GM06990 (cell line): ENCODE data around the gene NRCAM.

Experiments used
- DNase-seq: peaks from one replicate; pipeline ENCODE4 v3.0.0-alpha.2; 2011; ENCODE audit not compliant: insufficient read length; ENCODE audit errors: extremely low read depth
- H3K27me3 ChIP-seq: replicated peaks from 2 replicates; pipeline ENCODE4 v1.6.0; 2011; ENCODE audit warnings: low read length; ENCODE audit not compliant: control insufficient read depth, insufficient read depth
- H3K36me3 ChIP-seq: 2 replicates; pipeline ENCODE4 v1.5.1; 2011; ENCODE audit warnings: low read length; ENCODE audit not compliant: control insufficient read depth, insufficient read depth
- H3K4me3 ChIP-seq: replicated peaks from 2 replicates; pipeline ENCODE4 v1.5.1; 2011; ENCODE audit warnings: low read depth, mild to moderate bottlenecking, control low read depth, low read length
- TF ChIP-seq, protein P1 (sequence below): IDR thresholded peaks from 2 replicates; pipeline ENCODE4 v1.5.1; 2011; ENCODE audit warnings: low read length, control low read depth, mild to moderate bottlenecking, inconsistent platforms; ENCODE audit not compliant: insufficient read depth, poor library complexity, severe bottlenecking

The NRCAM gene

DNA sequence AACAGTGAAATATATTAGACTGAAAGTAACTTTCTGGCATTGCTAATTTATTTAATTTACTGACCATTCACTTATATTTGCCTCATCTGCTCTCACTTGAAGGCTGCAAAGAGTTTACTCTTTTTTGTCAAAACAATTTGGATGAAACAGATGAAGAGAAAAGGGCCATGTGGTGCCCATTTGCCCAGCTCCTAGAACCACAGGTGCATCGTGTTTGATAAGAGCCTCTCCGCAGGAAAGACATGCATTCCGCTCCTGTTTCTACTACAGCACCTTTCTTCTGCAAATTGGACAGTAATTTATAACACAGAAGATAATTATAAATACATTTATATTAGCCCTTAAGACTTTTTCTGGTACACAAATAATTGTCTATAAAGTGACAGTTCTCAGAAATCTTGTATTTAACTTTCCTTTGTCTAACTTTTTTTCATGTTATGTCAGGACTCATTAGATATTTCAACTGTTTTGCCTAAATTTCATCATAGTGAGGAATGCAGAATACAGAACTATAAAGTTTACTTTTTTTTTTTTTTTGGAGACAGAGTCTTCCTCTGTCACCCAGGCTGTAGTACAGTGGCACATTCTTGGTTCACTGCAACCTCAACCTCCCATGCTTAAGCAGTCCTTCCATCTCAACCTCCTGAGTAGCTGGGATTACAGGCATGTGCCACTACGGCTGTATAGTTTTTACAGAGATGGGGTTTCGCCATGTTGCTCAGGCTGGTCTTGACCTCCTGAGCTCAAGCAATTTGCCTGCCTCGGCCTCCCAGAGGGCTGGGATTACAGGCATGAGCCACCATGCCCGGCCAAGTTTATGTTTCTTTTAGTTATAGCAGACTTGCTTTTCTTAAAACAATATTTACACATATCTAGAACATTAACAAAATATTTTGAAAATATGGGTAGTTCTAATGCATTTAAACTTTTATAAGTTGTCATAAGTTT lies 326.9 kb downstream of the NRCAM start:
- no peaks in the 10 kb centered on the region for H3K36me3 ChIP-seq
- H3K27me3 ChIP-seq, result no peaks in the 10 kb centered on the region
- no peak for DNase-seq
- no peak overlapping the region for H3K4me3 ChIP-seq
- TF ChIP-seq, protein P1, sequence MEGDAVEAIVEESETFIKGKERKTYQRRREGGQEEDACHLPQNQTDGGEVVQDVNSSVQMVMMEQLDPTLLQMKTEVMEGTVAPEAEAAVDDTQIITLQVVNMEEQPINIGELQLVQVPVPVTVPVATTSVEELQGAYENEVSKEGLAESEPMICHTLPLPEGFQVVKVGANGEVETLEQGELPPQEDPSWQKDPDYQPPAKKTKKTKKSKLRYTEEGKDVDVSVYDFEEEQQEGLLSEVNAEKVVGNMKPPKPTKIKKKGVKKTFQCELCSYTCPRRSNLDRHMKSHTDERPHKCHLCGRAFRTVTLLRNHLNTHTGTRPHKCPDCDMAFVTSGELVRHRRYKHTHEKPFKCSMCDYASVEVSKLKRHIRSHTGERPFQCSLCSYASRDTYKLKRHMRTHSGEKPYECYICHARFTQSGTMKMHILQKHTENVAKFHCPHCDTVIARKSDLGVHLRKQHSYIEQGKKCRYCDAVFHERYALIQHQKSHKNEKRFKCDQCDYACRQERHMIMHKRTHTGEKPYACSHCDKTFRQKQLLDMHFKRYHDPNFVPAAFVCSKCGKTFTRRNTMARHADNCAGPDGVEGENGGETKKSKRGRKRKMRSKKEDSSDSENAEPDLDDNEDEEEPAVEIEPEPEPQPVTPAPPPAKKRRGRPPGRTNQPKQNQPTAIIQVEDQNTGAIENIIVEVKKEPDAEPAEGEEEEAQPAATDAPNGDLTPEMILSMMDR, result no peak

DNA sequence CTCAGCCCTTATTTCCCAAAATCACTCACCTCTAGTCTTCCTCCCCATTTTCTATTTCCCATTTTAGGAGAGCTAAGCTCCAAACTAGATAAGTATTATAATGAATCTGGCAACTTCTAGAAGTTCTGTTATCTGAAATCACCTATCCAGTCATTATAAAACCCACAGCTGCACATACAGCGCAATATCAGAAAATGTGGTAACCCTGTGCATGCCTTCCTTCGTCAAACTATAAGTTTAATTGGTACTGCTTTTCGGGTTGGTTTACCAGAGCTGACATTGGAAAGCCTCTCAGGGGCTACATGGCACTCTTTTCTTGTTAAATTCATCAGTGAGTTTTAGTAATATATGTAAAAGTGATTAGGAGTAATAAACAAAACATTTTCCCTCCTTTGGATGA lies 327.7 kb downstream of the NRCAM start:
- Histone ChIP-seq H3K27me3 (no peaks in the 10 kb centered on the region), H3K36me3 (no peaks in the 10 kb centered on the region), H3K4me3 (no peak overlapping the region)
- DNase-seq, result no peak
- TF ChIP-seq, protein P1, result no peak

- DNase-seq, result no peak
- Histone ChIP-seq H3K27me3 (no peaks in the 10 kb centered on the region), H3K36me3 (no peaks in the 10 kb centered on the region), H3K4me3 (no peak overlapping the region)
- TF ChIP-seq, protein P1, result no peak
Measured at GRCh38 chr7:108127461-108127860, 328.8 kb downstream of the NRCAM start.

GRCh38 chr7:108124820-108125219 lies 331.4 kb downstream of the NRCAM start:
- Histone ChIP-seq H3K36me3 (no peaks in the 10 kb centered on the region), H3K27me3 (no peaks in the 10 kb centered on the region), H3K4me3 (no peak overlapping the region)
- DNase-seq, result no peak
- TF ChIP-seq, protein P1, result no peak

DNA sequence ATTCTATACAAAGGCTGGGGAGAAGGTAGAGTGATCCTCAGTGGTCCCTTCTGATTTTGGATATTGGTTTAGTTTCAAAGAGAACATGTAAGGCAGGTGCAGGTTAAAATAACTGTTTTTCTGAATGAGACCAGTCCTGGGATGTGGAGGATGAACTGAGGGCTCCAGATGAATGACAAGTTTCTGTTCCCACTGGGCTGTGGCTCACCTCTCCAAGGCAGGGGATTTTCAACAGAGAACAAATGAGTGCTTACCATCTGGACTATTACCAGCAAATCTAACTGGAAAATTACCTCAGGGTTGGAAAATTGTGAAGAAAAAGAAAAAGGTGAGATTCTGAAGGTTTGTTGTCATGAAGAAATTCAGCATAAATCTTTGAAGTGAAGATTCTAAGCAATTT lies 334.1 kb downstream of the NRCAM start:
- TF ChIP-seq, protein P1, result no peak

More for the DNA sequence above, 334.1 kb downstream of the NRCAM start:
- Histone ChIP-seq H3K4me3 (no peak overlapping the region), H3K27me3 (no peaks in the 10 kb centered on the region), H3K36me3 (no peaks in the 10 kb centered on the region)
- no peak for DNase-seq
